T-helper 2 cell (primary cell): ENCODE results near the gene SH3PXD2A.
"Not testable (repeated sequence)": the region's sequence is repeated elsewhere in the genome, so short reads cannot be mapped to it uniquely, and the experiment has no call there.

Source experiments
- DNase-seq, 5 experiments: peaks; one replicate each; pipeline versions ENCODE4 v3.0.0 to v3.0.0-alpha.2; 2012 to 2022

The SH3PXD2A gene

DNA sequence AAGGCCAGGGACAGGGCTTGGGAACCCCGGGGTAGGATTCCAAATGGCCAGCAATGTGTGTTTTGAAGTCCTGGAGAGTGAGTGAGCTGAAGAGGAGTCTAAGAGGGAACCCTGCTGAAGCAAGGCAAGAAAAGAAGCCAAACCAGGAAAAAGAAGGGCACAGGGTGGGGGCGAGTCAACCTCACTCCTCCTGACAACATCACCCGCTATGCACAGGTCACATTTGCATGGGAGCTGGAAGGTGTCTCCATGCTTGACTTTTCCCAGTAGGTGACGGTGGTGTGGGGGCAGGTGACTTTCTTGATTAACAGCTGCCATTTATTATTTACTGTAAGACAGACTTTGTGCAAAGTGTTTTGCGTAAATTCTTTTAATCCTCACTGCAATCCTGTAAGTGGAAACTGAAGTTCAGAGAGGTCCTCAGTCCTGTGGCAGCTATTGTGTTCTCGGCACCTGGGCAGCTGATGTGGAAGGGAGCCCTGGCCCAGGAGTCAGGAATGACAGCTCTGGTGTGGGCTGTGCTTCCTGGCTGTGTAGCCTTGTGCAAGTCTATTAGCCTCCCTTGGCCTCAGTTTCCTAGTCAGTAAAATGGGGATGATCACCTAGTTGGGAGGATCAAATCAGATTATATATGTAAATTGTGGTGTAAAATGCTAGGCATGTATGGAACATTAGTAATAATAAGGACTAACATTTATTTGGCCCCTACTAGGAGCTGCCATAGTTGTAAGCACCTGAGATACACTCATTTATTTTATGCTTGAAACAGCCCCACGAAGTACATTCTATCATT lies 90.9 kb downstream of the SH3PXD2A start:
- DNase-seq, result no peak

DNA sequence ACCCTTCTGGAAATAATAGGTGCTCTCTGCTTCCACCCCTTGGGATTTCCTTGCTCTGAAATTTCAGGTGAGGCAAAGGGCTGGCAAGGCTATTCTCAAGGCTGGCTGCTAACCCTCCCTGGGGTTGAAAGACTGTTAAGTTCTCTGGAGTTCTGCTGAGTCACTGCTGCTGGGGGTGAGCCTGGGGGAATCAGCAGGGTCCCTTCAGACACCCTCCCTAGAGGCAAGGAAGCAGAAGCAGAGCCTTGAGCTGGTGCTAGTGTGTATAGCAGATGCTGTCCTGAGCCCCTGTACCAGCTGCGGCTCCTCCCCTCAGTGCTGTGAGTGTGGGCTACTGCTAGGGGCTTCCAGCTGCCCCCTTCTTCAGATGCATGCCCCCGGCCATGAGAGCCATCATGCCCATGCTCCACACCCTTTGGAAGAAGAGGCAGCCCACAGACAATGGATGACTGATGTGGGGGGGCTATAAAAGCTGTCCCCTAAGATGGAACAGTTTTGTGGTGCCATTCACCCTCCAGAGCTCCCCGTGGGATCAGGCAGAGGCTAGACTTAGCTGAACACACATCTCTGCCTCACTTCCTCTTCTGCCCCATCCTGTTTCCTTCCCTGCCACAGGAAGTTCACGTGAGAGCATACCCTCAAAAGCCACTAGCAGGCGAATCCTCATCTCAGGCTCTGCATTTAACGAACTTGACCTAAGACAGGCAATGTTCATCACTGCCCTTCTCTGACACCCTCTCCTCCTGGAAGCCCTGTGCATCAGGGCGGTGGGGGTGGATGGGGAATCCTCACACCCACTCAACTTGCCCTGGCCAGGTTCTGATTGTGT lies 91.8 kb downstream of the SH3PXD2A start:
- DNase-seq, result peak in 1 of 5 experiments; percentile 70

DNA sequence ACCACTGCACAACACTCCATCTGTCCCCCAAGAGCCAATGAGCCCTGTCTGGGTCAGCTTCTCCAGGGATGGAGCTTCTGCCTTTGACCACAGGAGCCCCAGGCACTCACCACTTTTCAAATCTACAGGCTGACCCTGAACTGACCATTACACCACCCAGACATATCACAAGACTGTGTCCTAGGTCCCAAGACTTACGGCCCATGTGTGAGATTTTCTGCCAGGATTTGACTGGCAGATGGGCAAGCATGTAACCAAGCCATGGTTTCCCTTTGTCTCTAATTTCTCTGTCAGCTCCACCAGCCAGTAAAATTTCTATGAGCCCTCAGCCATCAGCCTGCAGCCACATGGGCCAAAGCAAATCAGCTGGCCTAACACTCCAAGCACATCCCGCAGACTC lies 92.5 kb downstream of the SH3PXD2A start:
- DNase-seq, result no peak

DNA sequence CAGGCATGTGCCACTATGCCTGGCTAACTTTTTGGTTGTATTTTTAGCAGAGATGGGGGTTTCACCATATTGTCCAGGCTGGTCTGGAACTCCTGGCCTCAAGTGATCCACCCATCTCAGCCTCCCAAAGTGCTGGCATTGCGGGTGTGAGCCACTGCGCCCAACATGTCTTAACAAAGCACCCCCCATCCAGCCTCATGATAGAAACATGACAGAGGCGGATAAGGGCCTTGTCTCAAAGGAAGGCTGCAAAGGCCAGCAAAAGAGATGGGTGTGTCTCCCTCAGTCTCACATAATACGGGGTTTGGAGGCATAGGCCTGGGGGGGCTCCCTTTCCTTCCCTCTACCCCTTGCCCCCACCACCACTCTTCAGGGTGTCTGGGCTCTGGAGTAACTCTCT lies 93.2 kb downstream of the SH3PXD2A start:
- DNase-seq, result no peak

DNA sequence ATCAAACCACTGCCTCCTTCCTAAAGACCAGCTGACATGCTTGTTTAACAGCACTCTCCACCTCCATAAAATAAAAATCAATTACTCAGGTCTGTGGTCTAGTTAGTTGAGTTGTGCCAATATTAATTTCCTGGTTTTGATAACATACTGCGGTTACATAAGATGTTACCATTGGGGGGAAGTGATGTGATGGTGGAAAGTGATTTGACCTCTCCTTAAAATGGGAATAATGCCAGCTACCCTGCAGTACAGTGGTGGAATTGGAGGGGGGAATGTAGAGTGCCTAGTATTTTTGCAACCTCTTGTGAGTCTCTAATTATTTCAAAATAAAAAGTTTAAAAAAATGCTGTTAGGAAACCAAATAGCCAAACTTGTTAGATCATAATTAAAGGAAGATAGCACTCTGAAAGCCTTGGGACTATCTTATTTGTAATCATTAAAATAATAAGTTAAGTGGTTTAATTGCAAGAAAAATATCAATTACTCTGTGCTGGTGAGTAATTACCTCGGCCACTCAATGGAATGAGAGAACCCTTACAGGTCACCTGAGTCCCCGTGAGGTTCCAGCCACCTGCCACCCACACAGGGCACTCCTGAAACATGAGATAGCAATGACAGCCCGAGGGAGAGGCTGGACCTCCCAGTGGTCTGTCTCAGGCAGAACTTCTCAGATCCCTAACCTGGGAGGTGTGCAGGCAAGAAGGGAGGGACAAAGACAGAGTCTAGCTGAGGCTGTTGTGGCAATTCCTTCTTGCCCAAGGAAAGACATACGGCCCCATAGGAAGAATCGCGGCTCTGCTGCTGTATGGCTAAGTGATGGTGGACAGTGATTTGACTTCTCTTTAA lies 94.1 kb downstream of the SH3PXD2A start:
- DNase-seq, result no peak

DNA sequence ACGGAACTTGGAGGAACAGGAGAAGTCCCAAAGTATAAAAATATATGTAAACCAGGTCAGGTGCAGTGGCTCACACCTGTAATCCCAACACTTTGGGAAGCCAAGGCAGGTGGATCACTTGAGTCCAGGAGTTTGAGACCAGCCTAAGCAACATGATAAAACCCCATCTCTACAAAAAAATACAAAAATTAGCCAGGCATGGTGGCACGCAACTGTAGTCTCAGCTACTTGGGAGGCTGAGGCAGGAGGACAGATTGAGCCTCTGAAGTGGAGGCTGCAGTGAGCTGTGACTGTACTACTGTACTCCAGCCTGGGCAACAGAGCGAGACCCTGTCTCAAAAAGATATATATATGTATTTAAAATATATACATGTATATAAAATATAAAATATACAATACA lies 95.1 kb downstream of the SH3PXD2A start:
- not testable (repeated sequence) for DNase-seq

DNA sequence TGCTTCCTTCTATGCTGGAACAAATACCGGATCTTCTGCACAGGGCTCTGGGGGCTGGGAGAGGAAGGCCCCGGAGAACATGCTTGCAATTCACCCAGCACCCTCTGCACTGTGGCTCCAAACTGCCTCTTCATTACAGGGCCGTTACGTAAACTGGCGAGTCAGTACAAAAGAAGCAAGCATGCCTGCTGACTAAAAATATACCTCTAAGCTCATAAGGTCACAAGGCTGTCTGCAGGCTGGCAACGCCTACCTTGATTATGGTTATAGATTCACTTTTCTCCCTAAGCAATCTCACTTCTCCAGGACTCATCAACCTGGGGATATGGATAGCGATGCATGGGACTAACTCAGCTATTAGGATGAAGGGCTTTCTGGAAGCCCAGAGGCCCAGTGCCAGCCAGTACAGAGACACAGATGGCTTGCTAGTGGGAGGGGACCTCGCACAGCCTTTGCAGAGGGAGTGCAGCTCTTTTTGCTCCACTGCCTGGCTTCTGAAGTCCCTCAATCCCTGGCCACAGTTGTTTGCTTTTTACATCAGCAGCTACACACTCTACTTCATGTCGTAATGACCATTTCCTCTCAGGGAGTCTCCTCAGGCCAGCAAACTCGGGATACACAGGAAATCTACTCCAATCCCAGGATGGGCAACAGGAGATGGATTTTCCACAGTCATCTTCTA lies 96.1 kb downstream of the SH3PXD2A start:
- DNase-seq, result peak in 1 of 5 experiments; percentile 90

DNA sequence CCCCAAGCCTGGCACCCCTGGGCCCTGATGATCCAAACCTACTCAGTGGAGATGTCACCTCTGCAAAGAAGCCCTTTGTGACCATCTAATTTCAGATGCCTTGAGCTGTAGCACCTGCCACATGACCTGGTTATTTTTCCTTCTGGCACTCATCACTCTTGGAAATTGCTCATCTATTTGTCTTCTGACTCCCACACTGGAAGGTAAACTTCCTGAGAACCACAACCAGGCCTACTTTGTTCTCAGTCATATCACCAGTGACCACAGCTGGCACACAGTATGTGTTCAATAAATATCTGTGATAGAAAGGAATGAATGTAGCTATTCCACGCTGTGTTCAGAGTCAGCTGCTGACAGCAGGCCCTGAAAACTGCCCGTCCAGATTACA lies 97.1 kb downstream of the SH3PXD2A start:
- DNase-seq, result no peak

DNA sequence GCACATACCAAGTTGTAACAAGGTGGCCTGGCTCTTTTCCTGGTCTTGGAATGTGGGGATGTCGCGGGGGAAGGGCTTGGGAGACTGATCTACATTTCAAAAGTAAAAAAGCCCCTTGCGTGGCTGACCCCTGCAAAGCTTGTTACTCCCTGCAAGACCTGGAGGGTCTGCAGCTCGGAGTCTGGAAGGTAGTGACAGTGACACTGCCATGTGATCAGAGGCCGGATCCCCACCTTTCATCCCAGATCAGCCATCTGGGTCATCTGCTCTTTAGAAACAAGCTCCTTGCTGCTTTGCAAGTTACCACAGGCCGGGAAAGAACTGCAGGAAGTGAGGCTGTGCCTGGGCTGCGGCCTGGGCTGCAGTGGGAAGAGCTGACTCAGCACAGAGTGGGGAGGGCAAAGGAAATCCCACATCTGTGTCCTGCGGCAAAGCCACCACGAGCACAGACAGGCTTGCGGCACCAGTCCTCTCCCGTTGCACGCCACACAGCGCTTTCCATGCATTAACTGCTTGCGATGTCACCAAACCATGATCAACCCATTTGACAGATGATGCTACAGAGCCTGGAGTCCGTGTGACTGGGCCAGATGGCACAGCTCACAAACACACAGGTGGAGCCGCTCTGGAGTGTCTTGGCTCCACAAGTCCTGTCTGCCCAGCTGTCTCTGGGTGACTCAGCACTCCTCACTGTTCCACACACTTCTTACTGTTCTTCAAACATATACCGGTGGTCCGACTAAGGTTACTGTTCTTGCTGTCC lies 97.7 kb downstream of the SH3PXD2A start:
- DNase-seq, result peak in 4 of 5 experiments; percentile 40 to 87 (median 45)

DNA sequence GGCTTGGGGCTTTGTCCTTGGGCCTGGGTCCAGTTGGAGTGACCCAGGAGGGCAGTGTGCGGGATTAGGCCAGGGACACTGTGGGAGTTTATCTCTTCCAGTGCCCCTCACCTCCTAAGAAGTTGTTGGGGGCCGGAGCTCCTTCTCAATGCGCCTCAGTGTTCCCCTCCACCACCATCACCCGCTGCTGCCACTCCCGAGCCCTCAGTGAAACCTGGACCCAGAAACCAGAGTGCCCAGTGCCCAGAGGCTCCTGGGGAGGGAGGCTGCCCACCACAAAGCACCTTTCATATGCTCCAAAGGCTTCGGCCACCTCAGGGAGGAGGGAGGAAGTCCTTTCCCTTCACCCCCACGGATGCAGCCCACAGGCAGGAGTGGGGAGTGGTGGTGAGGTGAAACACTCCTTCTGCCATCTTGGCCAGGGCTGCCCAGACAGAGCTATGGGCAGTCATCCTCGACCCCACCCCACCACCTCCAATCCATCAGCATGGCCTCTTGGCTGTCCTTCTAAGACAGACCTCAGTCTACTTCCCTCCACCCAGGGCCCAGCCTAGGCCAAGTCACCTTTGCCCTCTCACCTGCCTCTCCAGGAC lies 99.0 kb downstream of the SH3PXD2A start:
- DNase-seq, result no peak

DNA sequence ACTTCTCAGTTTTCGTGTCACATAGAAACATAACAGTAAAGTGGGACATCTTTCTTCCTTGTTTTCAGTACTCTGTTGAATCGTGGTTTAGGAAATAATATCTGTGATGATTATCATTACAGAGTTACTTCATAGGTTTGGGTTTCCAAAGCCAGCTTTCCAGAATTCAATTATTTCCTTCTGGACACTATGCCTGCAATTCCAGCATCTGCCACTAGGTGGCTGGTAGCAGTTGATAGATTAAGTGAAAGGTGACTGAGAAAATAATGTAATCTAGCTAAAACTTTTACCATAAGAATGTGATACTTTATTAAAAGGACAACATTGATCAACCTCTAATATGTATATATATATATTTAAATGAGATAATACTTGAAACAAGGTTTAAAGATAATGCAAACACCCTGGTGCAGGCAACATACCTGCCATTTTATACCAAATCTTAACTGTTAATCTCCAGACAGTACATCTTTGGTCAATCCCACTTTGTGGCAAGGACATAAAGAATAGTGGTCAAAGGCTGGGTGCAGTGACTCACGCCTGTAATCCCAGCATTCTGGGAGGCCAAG lies 102.6 kb downstream of the SH3PXD2A start:
- no peak for DNase-seq

DNA sequence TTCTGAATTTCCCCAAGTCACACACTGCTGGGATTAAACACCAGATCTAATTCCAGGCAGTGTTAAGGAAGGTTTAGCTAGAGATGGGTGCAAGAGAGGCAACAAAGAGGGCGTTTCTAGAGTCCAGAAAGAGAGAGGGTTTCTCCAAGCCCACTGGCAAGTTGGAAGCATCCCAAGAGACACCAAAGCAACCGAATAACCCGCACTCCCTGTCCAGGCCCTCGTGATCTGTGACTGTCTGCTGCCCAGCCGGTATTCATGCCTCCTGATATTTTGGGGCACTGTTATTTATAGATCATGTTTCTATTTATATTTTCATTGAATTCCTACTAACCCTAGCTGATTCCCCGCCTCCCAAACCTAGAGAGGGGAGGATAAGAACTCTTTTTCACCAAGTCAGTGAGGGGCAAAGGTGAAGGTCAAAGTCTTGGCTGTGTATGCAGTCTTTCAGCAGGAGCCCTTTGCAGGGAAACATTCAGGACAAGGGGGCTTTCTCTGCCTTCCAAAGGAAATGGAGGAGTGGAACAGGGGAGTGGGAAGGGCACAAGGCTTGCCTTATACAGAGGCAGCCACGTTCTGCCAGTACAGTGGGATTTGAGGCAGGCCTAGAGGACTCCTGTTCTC lies 103.6 kb downstream of the SH3PXD2A start:
- no peak for DNase-seq

DNA sequence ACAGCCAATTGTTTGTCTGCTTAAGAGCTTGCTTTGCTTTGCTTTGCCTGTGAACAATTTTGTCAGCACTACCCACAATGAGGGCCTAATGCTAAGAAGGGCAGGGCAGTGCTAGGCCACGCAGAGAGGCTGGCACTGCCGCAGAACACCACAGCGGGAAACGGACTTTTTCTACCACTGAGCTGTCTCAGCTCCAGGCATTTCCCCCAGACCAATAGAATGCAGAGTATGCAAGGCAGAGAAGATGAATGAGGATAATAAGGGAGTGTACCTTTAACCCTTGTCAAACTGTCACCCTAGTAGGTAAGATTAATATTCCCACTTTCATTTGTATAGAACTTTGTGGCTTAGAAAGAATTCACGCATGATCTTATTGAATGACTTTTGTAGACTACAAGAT lies 104.5 kb downstream of the SH3PXD2A start:
- no peak for DNase-seq

DNA sequence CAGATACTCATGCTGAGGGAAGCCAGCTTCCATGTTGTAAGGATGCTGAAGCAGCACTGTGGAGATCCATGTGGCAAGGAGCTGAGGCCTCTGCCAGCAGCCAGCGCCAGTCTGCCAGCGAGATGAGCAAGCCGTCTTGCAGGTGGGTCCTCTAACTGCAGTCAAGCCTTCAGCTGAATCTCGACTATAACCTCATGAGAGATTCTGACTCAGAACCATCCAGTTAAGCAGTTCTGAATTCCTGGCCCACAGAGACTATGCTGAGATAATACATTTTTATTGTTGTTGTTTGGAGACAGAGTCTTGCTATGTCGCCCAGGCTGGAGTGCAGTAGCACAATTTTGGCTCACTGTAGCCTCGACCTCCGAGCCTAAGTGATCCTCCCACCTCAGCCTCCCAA lies 105.6 kb downstream of the SH3PXD2A start:
- no peak for DNase-seq

DNA sequence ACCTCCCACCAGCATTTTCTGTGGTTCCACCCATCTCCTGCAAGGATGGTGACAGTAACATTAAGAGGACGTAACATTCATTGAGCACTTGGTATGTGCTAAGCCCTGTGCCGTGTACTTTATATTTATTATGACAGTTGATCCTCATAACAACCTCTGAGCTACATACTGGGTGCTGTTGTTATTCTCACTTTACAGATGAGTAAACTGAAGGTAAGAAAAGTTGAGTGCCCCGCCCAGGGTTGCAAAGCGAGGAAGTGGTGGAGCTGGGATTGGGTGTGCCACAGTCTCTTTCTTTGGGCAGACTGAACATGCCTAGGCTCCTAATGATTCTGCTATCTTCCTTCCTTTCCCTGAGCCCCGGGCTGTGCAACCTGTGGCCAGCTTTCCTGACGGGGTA lies 107.4 kb downstream of the SH3PXD2A start:
- peak in 1 of 5 experiments; percentile 87 for DNase-seq

DNA sequence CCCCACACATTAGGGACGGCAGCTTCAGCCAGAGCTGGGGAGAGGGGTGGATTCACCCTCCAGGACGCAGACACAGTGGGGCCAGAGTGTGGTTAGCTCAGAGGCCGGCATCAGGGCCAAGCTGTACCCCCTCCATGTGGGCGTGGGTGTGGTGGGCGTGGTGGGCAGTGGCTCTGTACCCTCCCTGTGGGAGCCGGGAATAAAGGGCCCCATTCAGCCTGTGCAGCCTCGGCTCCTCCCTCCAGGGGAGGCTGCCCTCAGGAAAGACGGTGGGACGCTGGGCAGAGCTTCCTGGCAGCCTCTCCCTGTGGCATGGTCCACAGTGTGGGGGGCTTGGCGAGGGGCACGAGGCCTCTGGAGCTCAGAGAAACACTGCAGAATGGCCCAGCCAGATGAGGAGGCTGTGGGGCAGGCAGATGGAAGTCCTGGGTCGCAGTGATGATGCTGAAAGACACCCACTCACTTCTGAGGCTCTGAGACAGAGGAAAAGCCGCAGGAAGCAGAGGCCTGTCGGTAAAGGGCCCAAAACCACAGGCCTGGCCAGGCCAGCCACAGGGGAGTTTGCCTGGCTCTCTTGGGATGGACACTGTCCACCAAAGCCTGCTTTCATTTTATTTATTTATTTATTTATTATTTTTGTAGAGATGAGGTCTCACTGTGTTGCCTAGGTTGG lies 108.0 kb downstream of the SH3PXD2A start:
- peak in 1 of 5 experiments; percentile 43 for DNase-seq

DNA sequence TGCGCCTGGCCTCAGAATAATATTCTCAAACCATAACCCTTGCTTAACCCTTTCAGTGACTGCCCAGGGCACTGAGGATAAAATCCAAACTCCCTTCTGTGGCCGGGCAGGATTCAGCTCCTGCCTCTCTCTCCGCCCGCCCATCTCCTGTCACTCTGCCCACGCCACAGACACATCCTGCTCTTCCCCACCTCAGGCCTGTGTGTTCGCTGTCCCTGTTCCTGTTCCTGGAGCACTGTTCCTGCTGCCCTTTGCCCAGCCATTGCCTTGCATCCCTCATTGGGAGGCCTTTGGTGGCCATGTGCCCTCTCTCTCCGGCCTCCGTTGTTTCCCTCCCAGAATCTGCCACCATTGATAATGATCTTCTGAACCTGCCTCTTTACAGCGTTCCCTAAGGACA lies 108.8 kb downstream of the SH3PXD2A start:
- DNase-seq, result no peak

DNA sequence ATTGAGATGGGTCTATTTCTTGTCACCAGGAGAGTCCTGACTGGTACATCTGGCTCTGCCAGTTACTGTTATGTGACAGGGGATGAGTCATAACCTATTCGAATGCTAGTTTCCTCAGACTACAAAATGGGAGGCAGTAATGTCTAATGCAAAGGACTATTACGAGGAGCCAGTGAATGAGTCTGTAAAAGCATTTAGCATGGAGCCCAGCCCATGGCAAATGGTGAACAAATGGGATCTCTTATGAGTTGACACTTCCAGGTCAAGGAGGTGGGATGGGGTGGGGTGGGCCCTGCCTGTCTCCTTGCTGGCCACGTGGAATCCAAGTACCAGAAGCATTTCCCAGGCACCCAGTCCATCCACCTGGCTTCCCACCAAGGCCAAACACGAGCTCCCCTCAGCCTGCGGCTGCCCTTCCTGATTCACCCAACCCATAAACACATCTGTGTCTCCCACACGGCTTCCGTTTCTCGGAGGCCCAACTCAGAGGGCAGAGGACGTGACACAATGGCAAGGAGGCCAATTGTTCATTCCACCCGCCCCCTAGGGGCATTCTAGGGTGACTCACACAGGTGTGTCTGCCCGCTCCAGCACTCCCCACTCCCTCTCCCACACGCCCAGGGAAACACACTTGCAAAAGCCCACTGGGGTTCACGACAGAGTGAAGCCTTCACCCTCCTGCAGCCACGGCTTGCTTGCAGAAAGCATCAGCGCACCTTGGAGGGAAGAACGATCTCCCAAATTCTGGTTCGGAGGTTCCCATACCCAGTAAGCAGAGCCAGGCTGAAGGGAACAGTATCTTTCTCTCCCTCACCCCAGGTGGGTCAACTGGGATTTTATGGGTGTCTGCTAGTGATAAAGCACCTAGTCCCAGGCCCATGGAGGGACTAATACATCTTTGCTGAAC lies 109.8 kb downstream of the SH3PXD2A start:
- DNase-seq, result peak in 3 of 5 experiments; percentile 20 to 83 (median 62)

DNA sequence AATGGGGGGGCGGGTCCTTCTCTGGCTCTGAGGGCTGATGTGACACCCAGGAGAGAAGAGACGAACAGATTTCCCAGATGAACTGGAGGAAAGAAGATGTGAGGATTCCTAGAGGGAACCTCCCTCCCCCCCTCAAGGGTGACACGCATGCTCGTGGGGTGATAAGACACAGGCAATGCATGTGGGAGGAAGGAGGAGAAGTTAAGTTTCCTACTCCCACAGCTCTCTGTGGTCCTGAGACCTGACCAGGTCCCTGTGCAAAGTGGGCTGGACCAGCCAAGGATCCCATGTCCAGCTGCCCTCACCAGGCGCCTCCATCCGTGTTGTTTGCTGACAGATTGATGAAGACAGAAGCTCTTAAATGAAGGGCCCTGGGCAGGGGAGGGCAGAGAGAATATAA lies 112.6 kb downstream of the SH3PXD2A start:
- DNase-seq, result no peak
